ENCODE data around the gene OPRL1. TPM values are rescaled to one million over a fixed set of nuclear protein-coding genes. Genes with fewer than 3 reads are reported as not detected.

The OPRL1 gene
- total and polyA plus RNA-seq, 12 donors, result 0.19 to 1.3 (median 0.40) TPM

- TF ChIP-seq CTCF (IDR thresholded peaks at IDR 0.05), result no peak
- 92 to 95% methylated on average over 12 of the region's 12 CpGs for WGBS, 2 donors
- no peak overlapping the region for H3K27ac ChIP-seq
- ATAC-seq (no peak), DNase-seq (no peak)
- H3K4me3 ChIP-seq, result no peak overlapping the region
- no peaks in the 10 kb centered on the region for H3K27me3 ChIP-seq
- no peaks in the 10 kb centered on the region for H3K9me3 ChIP-seq
- H3K4me1 ChIP-seq, result peaks cover 9 to 26% (median 18%) of the 10 kb centered on the region in 9 donors
- intact Hi-C loops (cut with DNase I), result no loop called here
- H3K36me3 ChIP-seq, result peaks cover 0 to 53% (median 0%) of the 10 kb centered on the region in 9 donors
Observed at GRCh38 chr20:64075556-64075955, 4.3 kb upstream of the OPRL1 start.

GRCh38 chr20:64076061-64076997 lies 3.6 kb upstream of the OPRL1 start:
- 93 to 95% methylated on average over 19 to 22 of the region's 22 CpGs for WGBS, 2 donors
- H3K36me3 ChIP-seq, result peaks cover 0 to 50% (median 0%) of the 10 kb centered on the region in 9 donors
- no peak for DNase-seq
- peak overlapping the region in 5 of 10 donors; percentile 75 to 94 (median 85) for H3K4me3 ChIP-seq
- peaks cover 9 to 31% (median 18%) of the 10 kb centered on the region in 9 donors for H3K4me1 ChIP-seq
- ATAC-seq, result no peak
- intact Hi-C loops (cut with DNase I), result no loop called here
- TF ChIP-seq CTCF (IDR thresholded peaks at IDR 0.05), result no peak
- no peaks in the 10 kb centered on the region for H3K9me3 ChIP-seq
- peak overlapping the region in 4 of 10 donors; percentile 15 to 95 (median 52) for H3K27ac ChIP-seq
- H3K27me3 ChIP-seq, result no peaks in the 10 kb centered on the region

- Histone ChIP-seq H3K4me3 (peak overlapping the region in 7 of 10 donors; percentile 72 to 94 (median 85)), H3K27me3 (no peaks in the 10 kb centered on the region), H3K4me1 (peaks cover 9 to 39% (median 21%) of the 10 kb centered on the region in 9 donors), H3K36me3 (peaks cover 0 to 43% (median 0%) of the 10 kb centered on the region in 9 donors), H3K27ac (peak overlapping the region in 4 of 10 donors; percentile 15 to 95 (median 52)), H3K9me3 (no peaks in the 10 kb centered on the region)
- 86 to 92% methylated on average over 8 of the region's 8 CpGs for WGBS, 2 donors
- intact Hi-C loops (cut with DNase I), result no loop called here
- TF ChIP-seq CTCF (IDR thresholded peaks at IDR 0.05), result no peak
- peak in 1 of 8 donors; percentile 10 for ATAC-seq
- DNase-seq, result peak in 1 of 2 donors; percentile 46
Observed at GRCh38 chr20:64077094-64077493, 2.8 kb upstream of the OPRL1 start.

- DNase-seq (no peak), ATAC-seq (no peak)
- intact Hi-C loops (cut with DNase I), result no loop called here
- peaks cover 0 to 39% (median 0%) of the 10 kb centered on the region in 9 donors for H3K36me3 ChIP-seq
- WGBS, 2 donors, result 84 to 92% methylated on average over 7 of the region's 7 CpGs
- H3K27me3 ChIP-seq, result no peaks in the 10 kb centered on the region
- no peak for TF ChIP-seq CTCF (IDR thresholded peaks at IDR 0.05)
- H3K27ac ChIP-seq, result peak overlapping the region in 4 of 10 donors; percentile 15 to 95 (median 52)
- H3K4me1 ChIP-seq, result peaks cover 9 to 42% (median 25%) of the 10 kb centered on the region in 9 donors
- H3K9me3 ChIP-seq, result no peaks in the 10 kb centered on the region
- H3K4me3 ChIP-seq, result peak overlapping the region in 7 of 10 donors; percentile 72 to 94 (median 85)
Observed at GRCh38 chr20:64077541-64077875, 2.4 kb upstream of the OPRL1 start.
